Activated gamma-delta T cell (primary cell): ENCODE results near the gene CES5A.
"Not testable (repeated sequence)": the region's sequence is repeated elsewhere in the genome, so short reads cannot be mapped to it uniquely, and the experiment has no call there.

Experiments used
- DNase-seq: peaks from one replicate; lab custom pipeline; 2025; lab: John Stamatoyannopoulos, UW
- total RNA-seq, 2 donors: gene quantifications; one replicate each; lab custom pipeline; 2026; lab: John Stamatoyannopoulos, UW

Gene CES5A, protein sequence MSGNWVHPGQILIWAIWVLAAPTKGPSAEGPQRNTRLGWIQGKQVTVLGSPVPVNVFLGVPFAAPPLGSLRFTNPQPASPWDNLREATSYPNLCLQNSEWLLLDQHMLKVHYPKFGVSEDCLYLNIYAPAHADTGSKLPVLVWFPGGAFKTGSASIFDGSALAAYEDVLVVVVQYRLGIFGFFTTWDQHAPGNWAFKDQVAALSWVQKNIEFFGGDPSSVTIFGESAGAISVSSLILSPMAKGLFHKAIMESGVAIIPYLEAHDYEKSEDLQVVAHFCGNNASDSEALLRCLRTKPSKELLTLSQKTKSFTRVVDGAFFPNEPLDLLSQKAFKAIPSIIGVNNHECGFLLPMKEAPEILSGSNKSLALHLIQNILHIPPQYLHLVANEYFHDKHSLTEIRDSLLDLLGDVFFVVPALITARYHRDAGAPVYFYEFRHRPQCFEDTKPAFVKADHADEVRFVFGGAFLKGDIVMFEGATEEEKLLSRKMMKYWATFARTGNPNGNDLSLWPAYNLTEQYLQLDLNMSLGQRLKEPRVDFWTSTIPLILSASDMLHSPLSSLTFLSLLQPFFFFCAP
- 0 reads per million in 2 donors for total RNA-seq

- DNase-seq = no peak
Observed at GRCh38 chr16:55875273-55875672, at the start of gene CES5A. Gene CES5A, minus strand, starts transcription at chr16:55875373. Its CDS starts 152 bp downstream, at chr16:55875221.

- DNase-seq = no peak
Observed at GRCh38 chr16:55922662-55923061, 47.5 kb upstream of the CES5A start.

GRCh38 chr16:55917373-55918160, 42.4 kb upstream of the CES5A start:
- DNase-seq = no peak

DNA sequence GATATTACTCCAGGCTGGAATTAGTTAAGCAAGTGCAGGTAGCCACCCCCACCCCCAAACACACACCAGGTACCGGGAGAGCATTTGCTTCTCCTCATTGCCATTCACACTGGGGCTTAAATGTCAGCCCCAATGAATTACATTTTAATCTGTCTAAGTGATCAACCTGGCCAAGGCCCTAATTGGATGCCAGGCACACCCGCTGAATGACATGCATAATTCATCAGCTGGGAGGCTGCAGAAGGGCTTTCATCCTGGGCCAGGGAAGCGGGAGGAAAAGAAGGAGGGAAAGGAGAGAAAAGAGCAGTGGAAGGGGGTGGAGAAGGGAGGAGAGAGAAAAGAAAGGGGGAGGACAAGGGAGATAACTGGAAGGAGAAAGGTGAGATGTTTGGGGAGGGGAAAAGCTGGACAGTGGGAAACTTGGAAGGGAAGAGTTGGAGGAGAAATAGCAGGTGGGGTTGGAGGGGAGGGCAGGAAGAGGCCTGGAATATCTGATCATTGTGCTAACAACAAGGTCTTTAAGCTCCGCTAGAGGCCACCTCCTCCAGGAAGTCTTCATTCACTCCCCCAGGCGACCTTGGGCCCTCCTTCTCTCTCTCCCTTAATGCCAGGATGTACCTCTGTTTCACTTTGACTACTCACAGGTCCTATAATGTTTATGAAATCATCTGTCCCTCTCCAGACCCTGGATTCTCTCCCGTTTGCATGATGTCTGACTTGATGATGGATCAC, 40.1 kb upstream of the CES5A start:
- DNase-seq = no peak

GRCh38 chr16:55914383-55914782, 39.2 kb upstream of the CES5A start:
- DNase-seq = no peak

GRCh38 chr16:55913716-55914115, 38.5 kb upstream of the CES5A start:
- DNase-seq = no peak

- DNase-seq = not testable (repeated sequence)
Observed at GRCh38 chr16:55913121-55913520, 37.9 kb upstream of the CES5A start.

- no peak for DNase-seq
Observed at GRCh38 chr16:55912022-55912421, 36.8 kb upstream of the CES5A start.

DNA sequence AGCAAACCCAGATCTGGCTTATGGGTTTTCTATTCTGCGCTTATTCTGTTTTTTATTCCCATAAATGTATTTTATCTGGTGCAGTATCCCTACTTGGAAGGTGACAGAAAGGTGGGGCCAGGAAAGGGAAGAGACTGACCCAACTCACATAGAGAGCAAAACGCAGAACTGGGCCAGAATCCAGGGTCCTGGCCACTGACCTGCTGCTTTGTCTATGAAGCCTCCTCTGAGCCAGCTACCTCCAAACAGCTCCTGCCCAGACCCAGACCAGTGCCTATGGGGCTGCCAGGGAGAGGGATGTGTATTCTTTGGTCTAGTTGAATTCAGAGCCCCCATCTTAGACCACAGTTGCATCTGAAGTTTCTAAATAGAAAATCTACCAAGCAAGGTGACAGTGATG, 36.4 kb upstream of the CES5A start:
- DNase-seq = no peak

GRCh38 chr16:55909876-55910275, 34.7 kb upstream of the CES5A start:
- DNase-seq = no peak

DNA sequence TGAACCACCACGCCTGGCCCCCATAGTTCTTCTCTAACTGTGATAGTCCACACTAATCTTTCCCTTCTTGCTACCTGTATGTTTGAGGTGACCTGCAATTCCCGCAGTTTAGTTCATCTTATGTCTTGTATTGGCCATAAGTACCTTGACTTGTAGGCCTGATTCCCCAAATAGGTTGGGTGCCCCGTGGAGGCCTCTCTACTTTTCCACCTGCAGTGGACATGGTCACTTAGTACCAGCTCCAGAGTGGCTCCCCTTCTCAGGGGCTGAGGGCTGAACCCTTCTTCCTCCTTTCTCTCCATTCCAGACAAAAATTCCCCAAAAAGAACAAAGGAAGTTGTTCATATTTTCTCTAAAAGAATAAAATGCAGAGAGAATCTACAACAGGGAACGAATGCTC, 33.5 kb upstream of the CES5A start:
- no peak for DNase-seq

- no peak for DNase-seq
Observed at GRCh38 chr16:55907661-55908060, 32.5 kb upstream of the CES5A start.

GRCh38 chr16:55906123-55906522, 30.9 kb upstream of the CES5A start:
- no peak for DNase-seq

DNA sequence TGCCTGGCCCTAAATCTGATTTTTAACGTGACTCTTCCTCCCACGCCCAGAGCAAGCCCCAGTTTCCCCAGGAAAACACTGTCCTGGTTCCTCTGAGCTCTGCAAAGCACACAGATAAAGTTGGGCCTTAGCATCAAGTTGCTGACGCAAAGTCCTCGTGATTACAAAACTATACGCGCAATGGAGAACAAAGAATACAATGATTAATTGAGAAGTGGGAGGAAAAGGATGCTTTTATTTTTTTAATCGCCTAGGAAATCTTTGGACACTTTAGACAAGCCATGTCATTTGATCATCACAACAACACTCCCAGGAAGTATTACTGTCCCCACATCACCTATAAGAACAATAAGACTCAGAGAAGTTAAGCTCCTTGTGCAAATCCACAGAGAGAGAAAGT, 30.5 kb upstream of the CES5A start:
- no peak for DNase-seq

DNA sequence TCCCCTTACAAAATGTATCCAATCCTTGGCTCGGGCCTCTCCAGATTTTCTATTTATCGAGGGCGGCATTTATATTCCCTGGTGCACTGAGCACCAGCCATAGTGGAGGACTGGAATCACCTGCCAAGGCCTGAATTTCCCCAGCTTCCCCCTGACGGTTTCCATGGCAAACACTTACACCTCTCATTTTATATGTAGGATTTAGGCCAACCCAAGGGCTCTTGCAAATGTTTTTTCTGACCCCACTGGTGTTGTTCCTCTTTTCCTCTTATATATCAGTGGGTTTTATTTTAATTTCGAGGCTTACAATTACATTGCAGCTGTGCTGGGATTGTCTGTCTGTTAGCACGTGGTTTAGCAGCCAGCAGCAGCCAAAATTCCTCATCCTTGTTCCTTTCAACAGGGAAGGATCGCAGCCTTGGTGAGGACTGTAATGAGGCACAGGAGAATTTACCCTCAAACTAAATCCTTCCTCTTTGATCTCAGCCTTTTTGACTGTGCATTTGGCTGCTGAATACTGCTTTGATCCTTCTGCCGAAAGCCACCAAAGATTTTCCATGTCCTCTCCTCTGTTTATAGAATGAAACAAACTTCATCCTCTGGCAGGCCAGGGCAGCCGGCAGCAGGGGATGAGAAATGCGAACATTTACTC, 26.5 kb upstream of the CES5A start:
- DNase-seq = no peak

DNA sequence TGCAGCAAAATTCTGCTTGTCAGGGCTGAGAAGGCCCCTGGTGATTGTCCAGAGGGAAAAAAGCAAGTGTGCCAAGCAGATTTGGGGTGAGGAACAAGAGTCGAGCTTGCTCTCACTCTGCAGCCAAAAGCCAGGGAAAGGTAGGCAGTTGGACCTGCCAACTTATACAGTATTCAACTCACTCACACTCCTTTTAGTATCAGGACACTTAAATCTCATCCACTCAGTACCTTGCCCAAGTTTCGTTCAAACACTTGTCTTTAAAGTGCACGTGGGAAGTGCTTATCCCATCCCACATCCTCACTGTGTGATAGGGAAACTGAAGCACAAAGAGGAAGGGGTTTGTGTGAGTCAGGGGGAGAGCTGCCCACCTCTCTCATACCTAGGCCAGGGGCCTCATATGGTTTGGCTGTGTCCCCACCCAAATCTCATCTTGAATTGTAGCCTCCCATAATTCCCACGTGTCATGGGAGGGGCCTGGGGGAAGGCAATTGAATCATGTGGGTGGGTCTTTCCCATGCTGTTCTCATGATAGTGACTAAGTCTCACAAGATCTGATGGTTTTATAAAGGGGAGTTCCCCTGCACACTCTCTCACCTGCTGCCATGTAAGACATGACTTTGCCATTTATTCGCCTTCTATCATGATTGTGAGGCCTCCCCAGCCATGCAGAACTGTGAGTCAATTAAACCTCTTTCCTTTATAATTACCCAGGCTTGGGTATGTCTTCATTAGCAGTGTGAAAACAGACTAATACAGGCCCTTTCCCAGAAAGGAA, 25.6 kb upstream of the CES5A start:
- DNase-seq = no peak

DNA sequence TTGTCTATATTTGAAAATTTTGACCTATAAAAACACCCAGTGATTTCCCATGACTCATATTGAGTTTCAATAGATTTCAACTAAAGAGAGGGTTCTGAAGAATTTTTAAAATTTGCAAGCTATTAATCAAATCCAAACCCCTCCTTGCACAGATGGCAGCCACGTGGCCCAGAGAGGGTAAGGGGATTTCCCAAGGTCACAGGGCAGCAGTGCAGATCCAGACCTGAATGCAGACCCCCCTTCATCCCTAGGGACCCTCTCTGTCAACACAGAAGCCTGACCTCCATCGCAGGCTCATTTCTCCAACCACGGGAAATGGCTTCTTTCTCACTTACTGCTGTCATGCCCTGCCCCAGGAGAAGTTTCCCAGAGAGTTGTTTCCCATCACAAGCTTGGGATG, 24.7 kb upstream of the CES5A start:
- no peak for DNase-seq

DNA sequence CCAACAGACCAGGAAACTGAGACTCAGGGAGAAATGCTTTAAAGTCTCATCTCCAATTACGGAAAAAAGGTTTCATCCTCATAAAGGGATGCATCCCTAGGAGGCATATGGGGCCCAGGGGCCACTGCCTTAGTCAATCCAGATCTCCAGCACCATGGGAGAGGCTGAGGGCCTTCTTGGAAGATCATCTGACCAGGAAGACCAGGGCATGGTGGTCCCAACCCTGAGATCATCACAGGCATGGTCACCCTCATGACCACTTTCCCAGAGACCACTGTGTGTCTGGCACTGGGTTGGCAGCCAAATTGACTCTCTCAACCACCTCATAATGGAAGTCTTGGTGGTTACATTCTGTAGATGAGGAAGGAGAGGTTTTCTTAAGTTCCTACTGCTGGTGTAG, 23.4 kb upstream of the CES5A start:
- no peak for DNase-seq

GRCh38 chr16:55892821-55893220, 17.6 kb upstream of the CES5A start:
- no peak for DNase-seq

- DNase-seq = no peak
Observed at GRCh38 chr16:55889518-55889917, 14.3 kb upstream of the CES5A start.

DNA sequence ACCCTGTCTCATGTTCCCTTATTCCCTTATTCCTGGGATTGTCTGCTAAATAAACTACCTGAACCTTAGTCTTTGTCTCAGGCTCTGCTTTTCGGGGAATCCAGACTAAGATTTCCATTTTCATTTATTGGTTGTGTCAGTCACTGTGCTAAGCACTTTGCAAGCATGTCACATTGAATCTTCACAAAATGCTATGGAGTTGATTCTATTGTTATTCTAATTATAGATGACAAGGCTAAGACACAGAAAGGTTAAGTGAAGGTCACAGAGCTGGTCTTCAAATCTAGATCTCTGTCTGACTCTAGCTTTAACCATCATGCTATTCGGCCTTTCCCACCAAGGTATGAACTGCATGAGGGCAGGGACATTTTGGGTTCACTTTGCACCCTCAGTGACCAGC, 13.4 kb upstream of the CES5A start:
- no peak for DNase-seq
